ENCODE results near the gene FAM89A.

The FAM89A gene

DNA sequence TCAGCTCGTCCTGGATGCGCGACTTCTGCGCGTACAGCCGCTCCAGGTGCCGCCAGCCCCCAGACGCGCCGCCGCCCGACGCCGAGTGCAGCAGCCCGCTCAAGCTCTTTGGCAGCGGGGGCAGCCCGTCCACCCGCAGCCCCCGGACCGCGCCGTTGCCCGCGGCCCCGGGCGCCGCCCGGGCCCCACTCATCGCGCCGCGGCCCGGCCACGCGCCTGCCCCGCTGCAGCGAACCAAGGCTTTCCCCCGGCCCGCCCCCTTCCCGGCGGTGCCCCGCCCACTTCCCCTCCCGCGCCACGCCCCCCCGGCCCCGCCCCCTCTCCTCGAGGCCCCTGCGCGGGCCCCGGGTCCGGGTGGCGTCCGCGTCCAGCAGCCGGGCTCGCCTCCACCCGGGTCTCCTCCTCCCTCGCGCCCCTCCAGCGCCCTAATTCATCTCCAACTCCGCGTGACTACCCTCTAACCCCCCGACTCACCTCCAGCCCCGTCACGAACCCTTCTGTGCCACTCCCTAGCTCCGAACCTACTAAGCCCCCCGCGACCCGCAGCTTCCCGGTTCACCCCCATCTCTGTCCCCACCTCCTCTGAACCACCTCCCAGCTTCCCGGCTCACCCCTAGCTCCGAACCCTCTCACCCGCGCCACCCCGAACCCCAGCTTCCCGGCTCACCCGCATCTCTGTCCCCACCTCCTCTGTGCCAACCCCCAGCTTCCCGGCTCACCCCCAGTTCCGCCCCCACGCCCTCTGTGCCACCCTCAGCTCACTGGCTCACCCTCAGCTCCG is at the start of gene FAM89A:
FAM89A (minus strand) TSS at position 236 of the 781 bp plus-strand sequence; CDS start at position 193, 43 bp downstream.
- no peak for DNase-seq

DNA sequence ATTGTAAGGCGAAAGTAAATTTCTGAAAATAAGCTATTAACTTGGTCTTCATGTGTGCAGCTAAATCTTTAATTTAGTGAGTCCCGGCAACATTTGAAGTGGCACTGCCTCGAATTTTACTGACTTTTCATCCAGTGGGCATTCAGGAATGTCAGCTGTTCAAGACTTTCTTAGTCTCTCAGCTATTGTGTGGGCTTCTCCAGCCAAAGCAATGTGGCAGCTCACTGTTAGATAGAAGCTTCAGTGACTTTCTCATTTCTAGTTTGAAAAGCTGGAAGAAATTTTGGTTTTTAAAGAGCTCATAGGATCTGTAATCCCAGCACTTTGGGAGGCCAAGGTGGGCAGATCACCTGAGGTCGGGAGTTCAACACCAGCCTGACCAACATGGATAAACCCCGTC is 44.3 kb upstream of the FAM89A start:
- DNase-seq, result no peak

DNA sequence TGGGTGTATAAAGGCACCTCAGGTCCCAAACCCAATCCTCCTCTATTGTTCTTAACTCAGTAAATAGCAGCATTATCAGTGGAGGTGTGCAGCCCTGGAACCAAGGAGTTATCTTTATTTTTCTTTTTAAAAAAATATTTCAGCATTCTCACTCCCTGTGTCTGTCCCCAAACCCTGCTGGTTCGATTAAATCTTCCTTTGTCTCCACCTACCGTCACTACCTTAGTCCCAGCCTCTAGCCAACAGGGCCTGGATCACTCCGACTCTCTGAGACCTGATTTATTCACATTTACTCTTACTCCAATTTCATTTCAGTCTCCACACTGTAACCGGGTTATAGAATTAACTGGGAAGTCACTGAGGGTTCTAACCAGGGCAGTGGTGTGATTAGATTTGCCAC is 39.1 kb upstream of the FAM89A start:
- no peak for DNase-seq

DNA sequence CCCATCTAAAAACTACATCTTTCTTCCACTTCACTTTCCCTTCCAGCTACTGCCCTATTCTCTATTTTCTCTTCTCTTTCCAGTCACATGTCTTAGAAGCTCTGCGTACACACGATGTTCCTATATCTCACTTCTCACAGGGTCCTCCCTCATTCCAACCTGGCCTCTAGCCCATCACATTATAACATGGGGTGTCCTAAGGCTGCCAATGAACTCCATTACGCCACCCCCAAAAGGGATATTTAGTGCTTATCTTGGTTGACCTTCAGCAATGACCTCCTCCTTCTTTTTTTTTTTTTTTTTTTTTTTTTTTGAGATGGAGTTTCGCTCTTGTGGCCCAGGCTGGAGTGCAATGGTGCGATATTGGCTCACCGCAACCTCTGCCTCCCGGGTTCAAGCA is 38.2 kb upstream of the FAM89A start:
- no peak for DNase-seq

DNA sequence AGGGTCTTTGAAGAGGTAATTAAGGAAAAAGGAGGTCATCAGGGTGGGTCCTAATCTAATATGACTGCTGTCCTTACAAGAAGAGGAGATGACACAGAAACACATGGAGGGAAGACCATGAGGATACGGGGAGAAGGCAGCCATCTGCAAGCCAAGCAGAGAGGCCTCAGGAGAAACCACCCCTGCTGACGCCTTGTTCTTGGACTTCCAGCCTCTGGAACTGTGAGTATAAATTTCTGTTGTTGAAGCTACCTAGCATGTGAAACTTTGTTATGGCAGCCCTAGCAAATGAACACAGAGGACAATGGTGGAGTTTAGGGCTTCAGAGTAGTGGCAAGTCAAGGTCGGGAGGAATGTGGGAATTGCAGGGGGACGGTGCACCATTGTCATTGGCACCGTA is 36.7 kb upstream of the FAM89A start:
- no peak for DNase-seq

DNA sequence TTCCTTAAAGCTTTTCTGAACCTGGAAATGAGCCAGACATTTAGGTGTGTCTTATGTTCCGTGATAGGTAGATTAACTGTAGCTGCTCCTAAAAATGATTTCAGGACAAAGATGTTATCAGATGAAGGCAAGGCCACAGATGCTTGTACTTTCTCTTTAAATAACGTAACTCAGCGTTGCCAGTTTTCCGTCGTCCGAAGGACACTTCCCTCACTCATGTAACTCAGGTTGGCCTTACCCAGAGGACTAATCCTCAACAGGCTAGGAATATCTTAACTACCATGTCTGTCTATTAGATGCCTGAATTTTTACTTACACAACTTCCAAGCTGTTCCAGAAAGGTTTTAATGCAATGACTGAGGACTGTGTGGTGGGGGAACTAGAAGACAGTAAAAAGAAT is 35.4 kb upstream of the FAM89A start:
- no peak for DNase-seq

DNA sequence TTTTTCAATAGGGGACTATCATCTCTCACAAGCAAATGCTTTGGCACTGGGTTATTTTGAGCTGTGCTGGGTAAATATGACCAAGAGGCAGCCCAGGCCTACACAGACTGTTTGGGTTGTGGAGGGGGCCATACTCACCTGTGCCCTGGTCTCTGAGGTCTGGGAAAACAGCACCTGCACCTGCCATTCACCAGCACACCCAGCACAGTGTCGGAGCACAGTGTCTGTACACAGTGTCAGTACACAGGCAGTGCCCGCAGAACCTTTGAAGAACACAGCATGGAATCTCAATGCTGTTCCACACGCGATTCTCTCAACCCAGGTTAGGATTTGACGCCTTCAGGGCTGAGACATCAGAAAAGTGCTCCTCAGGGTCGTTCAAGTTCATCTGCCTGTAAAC is 35.0 kb upstream of the FAM89A start:
- DNase-seq, result no peak

DNA sequence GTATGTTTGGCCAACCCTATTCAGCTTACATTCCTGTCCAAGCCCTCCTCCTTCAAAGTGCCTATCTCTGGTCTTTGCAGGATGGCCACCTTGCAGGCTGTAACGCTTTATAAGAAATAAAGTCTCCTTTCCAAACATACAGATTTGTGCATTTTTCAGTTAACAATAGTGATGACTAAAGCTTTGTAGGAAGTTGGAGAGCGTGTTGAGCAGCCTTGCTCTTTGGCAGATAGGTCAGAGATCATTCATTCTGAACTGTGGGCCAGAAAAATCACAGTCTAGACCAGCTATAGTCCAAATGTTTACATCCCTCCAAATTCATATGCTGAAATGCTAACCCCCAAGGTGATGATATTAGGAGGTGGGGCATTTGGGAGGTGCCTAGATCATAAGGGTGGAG is 34.0 kb upstream of the FAM89A start:
- DNase-seq, result no peak

DNA sequence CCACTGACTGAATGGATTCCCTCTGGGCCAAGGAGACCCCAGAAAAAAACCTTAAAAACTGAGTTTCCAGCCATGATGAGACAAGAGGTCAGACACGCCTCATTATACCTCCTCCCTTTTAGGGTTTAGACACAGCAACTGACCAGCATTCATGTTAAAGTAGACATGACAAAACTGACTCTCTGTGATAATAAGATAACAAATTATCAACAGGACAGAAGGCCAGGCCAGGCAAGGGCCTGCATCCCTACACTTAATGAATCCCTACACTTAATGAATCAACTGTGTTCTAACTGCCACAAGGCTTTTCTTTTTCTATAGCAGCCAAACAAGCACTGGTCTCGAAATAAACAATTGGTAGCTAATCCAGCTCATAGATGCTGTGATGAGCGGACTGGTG is 33.3 kb upstream of the FAM89A start:
- DNase-seq, result no peak

DNA sequence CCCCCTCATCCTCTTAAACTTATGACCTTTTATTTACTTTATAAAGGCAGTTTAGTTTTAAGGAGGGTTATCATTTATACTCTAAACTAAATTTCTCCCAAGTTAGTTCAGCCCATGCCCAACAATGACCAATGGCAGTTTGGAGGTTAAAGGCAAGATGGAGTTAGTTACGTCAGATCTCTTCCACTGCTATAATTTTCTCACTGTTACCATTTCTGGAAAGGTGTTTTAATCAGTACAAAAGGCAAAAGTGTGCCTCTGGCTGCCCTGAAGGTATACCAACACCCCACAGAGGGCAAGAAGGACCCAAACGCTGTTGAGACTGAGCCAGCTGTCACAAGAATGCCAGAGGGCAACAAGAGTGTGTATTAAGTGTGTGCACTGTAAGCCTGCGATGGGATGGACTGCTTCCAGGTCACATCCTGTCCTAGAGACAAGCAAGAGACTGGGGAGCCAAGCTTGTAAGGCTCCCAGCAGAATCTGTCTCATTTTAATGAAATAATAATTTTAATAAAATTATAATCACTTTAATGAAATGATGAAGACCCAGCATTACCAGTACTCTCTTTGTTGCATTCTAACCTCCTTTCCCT is 32.5 kb upstream of the FAM89A start:
- DNase-seq, result no peak

DNA sequence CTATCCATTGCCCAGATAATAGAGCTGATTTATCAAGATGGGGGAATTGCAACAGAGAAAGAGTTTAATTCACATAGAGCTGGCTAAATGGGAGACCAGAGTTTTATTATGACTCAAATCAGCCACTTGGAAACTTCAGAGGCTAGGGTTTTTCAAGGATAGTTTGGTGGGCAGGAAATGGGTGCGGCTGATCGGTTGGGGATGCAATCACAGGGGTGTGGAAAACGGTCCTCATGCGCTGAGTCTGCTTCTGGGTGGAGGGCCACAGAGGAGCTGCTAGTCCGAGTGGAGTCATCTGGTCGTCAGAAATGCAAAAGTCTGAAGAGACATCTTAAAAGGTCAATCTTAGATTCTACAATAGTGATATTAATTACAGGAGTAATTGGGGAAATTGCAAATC is 32.0 kb upstream of the FAM89A start:
- no peak for DNase-seq

DNA sequence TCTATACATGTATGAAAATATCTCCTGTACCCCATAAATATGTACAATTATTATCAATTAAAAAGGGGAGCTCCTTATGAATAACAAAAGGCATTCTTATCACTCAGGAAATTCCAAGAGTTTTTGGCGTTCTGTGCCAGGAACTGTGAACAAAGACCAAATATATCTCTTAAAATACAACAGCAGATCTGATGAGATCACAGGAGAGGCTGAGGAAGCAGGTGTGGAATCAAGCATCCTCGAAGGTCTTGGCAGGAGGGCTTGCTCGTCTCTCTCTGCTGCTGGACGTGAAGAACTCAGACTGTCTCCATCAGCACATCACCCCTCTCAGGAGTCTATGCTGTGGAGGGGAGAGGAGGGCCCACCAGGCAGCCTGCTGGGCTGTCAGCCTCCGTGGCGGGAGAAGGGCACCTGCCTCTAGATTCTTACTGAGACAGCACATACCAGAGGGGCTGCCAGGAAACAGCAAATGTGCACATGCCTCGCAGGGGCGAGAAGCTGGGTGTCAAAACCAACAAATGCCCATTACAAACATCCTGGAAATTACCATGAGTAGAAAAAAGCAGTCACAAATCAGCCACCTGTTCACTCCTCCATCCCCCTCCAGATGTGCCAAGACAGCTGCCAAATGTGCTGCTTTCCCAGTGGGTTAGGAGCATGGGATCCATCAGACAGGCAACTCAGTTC is 30.8 kb upstream of the FAM89A start:
- no peak for DNase-seq

DNA sequence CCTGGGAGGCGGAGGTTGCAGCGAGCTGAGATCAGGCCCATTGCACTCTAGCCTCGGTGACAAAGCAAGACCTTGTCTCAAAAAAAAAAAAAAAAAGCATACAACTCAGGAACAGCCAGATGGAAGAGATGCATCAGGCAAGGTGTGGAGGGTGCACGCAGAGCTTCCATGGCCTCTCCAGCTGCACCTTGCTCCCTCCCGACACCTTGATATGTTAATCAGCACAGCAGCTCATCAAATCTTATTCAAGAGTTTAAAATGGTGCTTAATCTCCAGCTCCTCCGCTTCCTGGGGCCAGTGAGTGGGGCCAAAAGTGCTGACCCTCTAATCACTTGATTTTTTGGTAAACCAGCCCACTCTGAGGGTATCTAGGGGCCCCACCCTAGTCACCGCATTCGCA is 29.3 kb upstream of the FAM89A start:
- DNase-seq, result no peak

DNA sequence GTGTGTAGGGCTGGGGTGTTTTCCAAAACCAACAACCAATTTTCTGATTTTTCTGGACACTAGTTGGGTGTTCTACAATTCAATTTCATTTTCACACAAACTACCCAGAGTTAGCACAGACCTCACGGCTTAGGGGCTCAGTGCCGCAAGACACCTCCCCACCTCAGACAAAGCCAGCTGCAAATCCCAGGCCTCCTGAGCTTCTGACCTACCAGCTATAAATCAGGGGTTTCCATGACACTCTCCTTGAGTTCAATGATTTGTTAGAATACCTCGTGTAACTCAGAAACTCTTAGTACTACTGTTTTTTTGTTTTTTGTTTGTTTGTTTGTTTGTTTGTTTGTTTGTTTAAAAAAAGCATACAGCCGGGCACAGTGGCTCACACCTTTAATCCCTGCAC is 28.7 kb upstream of the FAM89A start:
- DNase-seq, result no peak

DNA sequence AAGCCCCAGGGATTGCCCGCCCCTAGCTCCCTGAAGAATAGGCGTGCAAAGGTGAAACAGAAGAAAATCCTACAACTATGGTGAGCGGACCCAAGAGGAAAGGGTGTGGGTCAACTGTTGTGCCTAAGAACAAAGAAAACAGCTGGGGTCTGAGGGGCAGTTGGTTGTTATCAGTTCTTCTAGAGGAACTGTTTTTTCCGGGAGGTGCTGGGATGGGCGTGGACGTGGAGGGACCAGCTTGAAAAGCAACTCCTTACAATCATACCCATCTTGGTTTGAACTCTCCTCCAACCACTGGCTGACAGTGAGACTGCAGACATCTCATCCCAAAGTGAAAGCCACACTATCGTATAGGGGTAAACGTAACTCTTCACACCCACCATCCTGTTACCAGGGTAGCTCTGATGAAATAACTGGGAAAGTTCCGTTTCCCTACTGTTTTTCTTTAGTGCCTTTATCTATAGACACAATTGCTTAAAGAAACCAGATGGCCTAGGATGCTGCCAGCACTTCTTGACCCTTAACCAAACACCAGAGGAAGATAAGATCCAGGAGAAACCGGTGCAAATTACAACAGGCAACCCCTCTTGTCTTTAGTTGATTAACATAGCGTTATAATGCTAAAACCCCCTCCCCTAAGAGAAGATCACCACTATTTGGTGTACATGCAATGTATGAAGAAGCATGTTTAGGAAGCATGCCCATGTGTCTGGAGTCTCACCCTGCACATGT is 25.6 kb upstream of the FAM89A start:
- DNase-seq, result no peak

DNA sequence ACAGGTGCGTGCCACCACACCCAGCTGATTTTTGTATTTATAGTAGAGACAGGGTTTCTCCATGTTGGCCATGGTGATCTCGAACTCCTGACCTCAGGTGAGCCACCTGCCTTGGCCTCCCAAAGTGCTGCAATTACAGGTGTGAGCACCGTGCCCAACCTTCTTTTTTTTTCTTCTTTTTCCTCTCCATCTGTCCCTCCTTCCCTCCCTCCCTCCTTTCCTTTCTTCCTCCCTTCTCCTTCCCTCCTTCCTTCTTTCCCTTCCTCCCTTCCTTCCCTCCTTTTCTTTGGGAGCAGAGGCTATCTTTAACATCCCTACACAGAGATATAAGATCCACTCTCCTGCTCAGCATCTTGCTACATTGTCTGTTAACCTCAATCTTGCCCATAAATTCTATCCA is 24.4 kb upstream of the FAM89A start:
- no peak for DNase-seq

DNA sequence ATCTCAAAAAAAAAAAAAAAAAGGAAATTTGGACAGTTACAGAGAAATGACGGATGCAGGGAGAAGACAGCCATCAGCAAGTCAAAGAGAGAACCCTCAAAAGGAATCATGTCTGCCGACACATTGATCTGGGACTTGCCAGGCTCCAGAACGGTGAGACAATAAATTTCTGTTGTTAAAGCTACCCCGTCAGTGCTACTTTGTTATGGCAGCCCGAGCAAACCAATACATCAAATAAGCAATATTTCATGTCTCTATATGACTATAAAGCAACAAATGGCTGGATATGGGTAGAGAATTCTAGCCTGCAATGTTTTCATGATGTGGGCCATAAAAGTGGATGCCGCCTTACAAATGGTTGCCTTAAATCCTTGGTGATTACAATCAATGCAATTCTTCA is 23.3 kb upstream of the FAM89A start:
- no peak for DNase-seq

DNA sequence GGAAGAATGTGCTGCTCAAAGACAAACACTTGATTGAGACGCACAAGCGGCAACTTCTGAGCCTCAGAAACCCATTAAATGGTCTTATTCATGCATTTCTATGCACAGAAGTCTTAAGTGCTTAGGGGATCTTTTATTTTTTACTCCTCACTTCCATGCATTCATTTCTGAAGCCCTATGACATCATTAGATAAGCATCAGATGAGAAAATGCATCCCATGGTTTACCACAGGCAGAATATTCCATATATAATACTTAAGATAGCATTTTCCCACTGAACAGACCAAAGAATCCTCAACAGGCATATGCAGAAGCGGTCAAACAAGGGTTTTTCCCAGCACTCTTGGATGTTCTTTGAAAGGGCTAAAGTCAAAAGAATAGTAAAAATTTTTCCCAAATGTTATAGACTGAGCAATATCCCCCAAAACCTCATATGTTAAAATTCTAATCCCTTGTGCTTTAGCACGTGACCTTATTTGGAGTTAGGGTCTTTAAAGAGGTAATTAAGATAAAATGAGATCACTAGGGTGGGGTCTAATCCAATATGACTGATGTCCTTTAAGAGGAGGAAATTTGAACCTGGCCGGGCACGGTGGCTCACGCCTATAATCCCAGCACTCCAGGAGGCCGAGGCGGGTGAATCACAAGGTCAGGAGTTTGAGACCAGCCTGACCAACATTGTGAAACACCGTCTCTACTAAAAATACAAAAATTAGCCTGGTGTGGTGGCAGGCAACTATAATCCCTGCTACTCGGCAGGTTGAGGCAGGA is 22.6 kb upstream of the FAM89A start:
- no peak for DNase-seq

DNA sequence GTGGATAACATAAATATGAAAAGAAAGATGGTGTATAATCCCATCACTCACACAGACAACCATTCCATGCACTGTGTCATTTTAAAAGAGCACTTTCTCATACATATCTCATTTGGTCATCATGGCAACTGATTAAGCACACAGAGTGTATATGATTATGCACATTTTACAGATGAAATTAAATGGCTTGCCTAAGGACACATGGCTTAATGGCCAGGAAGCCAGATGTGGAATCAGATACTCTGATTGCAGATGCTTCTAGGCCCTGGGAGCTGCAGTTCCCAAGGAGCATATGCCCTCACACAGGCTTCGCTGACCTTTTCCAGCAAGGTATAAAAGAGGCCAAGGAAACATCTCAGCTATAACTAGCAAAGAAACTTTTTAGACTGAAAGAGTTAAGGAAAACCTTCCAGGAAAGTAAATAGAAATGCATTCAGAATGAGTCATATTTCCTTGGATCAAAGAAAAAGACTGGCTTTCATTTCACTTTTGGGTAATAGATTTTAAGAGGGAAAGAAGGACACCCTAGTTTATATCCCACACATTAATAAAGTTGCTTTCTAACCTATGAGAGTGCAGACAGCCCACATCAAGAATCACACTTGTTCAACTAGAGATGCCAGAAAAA is 19.6 kb upstream of the FAM89A start:
- no peak for DNase-seq

DNA sequence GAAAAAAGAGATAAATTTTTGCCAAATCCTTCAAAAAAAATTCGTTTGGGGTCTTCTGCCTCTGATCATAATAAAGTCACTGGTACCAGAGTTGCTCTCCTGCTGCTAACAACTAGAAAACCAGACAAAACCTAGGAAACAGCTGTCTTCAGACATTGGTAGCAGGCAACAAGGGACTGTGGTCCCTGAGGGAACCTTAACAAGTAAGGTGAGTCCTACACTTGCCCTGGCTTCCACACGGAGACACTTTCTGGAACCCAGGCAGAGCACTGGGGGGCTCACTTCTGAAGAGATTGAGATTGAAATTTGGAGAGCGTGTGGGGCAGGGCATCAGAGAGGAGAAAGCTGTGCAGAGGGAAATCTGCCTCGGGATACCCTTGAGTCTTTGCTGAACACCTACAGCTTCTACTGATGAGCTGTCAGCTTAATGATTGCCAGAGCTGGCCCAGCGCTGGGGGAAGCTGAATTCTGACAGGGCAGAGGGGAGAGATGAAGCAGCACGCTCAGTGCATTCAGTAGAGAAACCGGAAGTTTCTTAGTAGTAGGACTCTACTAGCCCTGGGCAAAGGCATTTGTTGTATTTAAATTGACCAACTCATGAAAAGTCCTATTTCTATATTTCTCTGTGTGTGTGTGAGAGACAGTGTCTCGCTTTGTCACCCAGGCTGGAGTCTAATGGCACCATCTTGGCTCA is 18.5 kb upstream of the FAM89A start:
- no peak for DNase-seq

DNA sequence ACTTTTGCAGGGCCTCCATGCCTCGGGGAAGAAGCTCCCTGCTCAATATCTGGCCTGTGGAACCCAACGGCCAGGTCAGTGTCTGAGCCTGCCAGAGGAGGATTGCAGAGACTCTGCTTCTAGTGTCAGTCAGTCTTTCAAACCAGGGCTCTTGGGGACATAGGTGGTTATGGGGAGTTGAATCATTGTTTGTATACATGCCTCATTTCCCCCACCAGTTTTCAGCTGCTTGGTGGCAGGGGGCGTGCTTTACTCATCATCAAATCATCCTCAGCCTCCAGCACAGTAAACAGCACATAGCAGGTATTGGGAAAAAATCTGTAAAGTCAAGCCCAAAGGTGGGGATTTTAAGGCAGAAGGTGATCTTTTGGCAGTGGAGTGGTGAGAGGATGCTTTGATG is 17.4 kb upstream of the FAM89A start:
- DNase-seq, result no peak

DNA sequence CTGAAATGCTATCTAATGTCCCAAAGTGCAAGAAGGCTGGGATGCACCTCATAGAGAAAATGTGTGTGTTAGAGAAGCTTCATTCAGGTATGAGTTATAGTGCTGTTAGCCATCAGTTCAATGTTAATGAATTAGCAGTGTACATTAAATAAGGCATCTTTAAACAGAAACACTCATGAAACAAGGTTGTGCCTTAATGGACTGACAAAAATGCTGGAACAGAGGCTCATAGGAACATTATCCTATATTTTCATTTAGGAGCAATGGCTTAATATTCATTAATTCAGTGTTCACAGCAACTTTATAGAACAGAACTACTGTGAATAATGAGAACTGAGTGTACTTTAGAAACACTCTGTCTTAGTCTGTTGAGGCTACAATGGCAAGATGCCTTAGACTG is 15.2 kb upstream of the FAM89A start:
- DNase-seq, result no peak
